ENCODE measurements around the gene HSPB6.

Gene HSPB6

GRCh38 chr19:35722461-35722860 lies 34.4 kb downstream of the HSPB6 start:
- no peak for DNase-seq (ENCODE audit: low read depth)
- TF ChIP-seq CTCF (IDR thresholded peaks at IDR 0.05; ENCODE audit: insufficient read depth, low read depth, low read length, missing control alignments), result no peak
- no peak overlapping the region for H3K4me3 ChIP-seq (ENCODE audit: low read depth, low read length)

GRCh38 chr19:35721374-35721773 lies 35.5 kb downstream of the HSPB6 start:
- H3K4me3 ChIP-seq (ENCODE audit: low read depth, low read length), result no peak overlapping the region
- no peak for DNase-seq (ENCODE audit: low read depth)
- no peak for TF ChIP-seq CTCF (IDR thresholded peaks at IDR 0.05; ENCODE audit: insufficient read depth, low read depth, low read length, missing control alignments)

GRCh38 chr19:35720648-35721047 lies 36.2 kb downstream of the HSPB6 start:
- no peak for DNase-seq (ENCODE audit: low read depth)
- TF ChIP-seq CTCF (IDR thresholded peaks at IDR 0.05; ENCODE audit: insufficient read depth, low read depth, low read length, missing control alignments), result no peak
- H3K4me3 ChIP-seq (ENCODE audit: low read depth, low read length), result no peak overlapping the region

GRCh38 chr19:35720163-35720524 lies 36.7 kb downstream of the HSPB6 start:
- H3K4me3 ChIP-seq (ENCODE audit: low read depth, low read length), result no peak overlapping the region
- no peak for DNase-seq (ENCODE audit: low read depth)
- TF ChIP-seq CTCF (IDR thresholded peaks at IDR 0.05; ENCODE audit: insufficient read depth, low read depth, low read length, missing control alignments), result no peak

- no peak for TF ChIP-seq CTCF (IDR thresholded peaks at IDR 0.05; ENCODE audit: insufficient read depth, low read depth, low read length, missing control alignments)
- no peak for DNase-seq (ENCODE audit: low read depth)
- H3K4me3 ChIP-seq (ENCODE audit: low read depth, low read length), result peak overlapping the region; percentile 85
Observed at GRCh38 chr19:35719402-35720162, 37.2 kb downstream of the HSPB6 start.

- peak; percentile 65 for DNase-seq (ENCODE audit: low read depth)
- peak overlapping the region; percentile 85 for H3K4me3 ChIP-seq (ENCODE audit: low read depth, low read length)
- TF ChIP-seq CTCF (IDR thresholded peaks at IDR 0.05; ENCODE audit: insufficient read depth, low read depth, low read length, missing control alignments), result no peak
Observed at GRCh38 chr19:35718345-35719041, 38.3 kb downstream of the HSPB6 start.

Data from GM12865 (cell line).